Measurements from ENCODE around the gene TLE4. TPM values are rescaled to one million over a fixed set of nuclear protein-coding genes. Genes with fewer than 3 reads are reported as not detected.

TLE4 gene
- polyA plus RNA-seq, 1 of the 3 experiments (the other 2 are of a cell fraction), result 40.4 TPM

GRCh38 chr9:79565245-79565644 lies 6.5 kb upstream of the TLE4 start:
- Histone ChIP-seq H3F3A (replicated peaks; ENCODE audit: insufficient read depth) (no peaks in the 10 kb centered on the region), H3K9ac (no peak overlapping the region), H4K20me1 (ENCODE audit: insufficient read depth) (no peaks in the 10 kb centered on the region), H2AFZ (ENCODE audit: low read depth) (no peak overlapping the region), H3K27ac (ENCODE audit: low read depth in 2 of 2, low read length in 1 of 2) (no peak overlapping the region), H3K4me2 (no peak overlapping the region), H3K4me1 (ENCODE audit: control insufficient read depth in 1 of 2, insufficient read depth in 2 of 2, low read depth in 1 of 2, low read length in 1 of 2) (peaks cover 0 to 2% of the 10 kb centered on the region in 2 experiments; a peak in 2 of 4 replicates), H3K27me3 (ENCODE audit: insufficient read depth) (no peaks in the 10 kb centered on the region), H3K9me2 (no peaks in the 10 kb centered on the region), H3K79me2 (ENCODE audit: insufficient read depth) (no peaks in the 10 kb centered on the region), H3K4me3 (ENCODE audit: low read depth in 2 of 2, low read length in 1 of 2) (no peak overlapping the region), H3K9me3 (no peaks in the 10 kb centered on the region), H3K36me3 (replicated peaks in 1 of 2; ENCODE audit: control insufficient read depth in 1 of 2, insufficient read depth in 2 of 2, low read length in 1 of 2) (no peaks in the 10 kb centered on the region)
- TF ChIP-seq ELF1 (IDR thresholded peaks at IDR 0.05) (no peak), TCF12 (IDR thresholded peaks at IDR 0.05) (no peak), SIN3A (IDR thresholded peaks at IDR 0.05; ENCODE audit: borderline replicate concordance, low read depth, low read length) (no peak), CHD2 (IDR thresholded peaks at IDR 0.05; ENCODE audit: low read length, partially characterized antibody) (no peak)
- TF ChIP-seq, protein P1, sequence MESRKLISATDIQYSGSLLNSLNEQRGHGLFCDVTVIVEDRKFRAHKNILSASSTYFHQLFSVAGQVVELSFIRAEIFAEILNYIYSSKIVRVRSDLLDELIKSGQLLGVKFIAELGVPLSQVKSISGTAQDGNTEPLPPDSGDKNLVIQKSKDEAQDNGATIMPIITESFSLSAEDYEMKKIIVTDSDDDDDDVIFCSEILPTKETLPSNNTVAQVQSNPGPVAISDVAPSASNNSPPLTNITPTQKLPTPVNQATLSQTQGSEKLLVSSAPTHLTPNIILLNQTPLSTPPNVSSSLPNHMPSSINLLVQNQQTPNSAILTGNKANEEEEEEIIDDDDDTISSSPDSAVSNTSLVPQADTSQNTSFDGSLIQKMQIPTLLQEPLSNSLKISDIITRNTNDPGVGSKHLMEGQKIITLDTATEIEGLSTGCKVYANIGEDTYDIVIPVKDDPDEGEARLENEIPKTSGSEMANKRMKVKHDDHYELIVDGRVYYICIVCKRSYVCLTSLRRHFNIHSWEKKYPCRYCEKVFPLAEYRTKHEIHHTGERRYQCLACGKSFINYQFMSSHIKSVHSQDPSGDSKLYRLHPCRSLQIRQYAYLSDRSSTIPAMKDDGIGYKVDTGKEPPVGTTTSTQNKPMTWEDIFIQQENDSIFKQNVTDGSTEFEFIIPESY (IDR thresholded peaks at IDR 0.05; ENCODE audit: borderline replicate concordance, low read depth), result no peak
- CTCF ChIA-PET, result interaction anchor here (1.0 to 2.4 kb wide), 3 partner anchors 14 to 175 kb away, joined by 3 to 6 read pairs (median 3); no protein-coding TSS in a partner anchor
- DNase-seq, result no peak
- POLR2A ChIA-PET, result no interaction called here
- WGBS (ENCODE audit: low lambda C conversion rate), result 92% methylated on average over 2 of the region's 2 CpGs

DNA sequence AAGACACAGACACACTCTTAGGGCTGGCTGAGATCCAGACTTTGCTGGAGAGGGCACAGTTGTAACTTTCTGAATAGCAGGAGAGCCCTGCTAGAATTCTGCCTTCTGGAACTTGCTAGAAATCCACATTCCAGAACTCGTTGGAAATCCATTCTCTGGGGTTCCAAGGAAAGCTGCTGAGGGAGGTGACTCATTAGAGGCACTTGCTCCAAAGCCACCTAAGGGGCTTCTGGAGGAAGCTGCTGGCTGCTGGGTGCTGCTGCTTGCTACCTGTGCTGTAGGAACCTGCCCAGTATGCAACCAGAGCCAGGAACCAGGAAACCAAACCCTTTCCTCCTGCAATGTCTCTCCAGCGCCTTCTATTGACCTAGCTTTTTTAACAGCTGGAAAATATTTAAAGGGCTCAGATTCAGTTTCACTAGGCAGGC lies 4.1 kb upstream of the TLE4 start:
- POLR2A ChIA-PET, result no interaction called here
- Histone ChIP-seq H4K20me1 (ENCODE audit: insufficient read depth) (no peaks in the 10 kb centered on the region), H3K4me2 (no peak overlapping the region), H3K4me1 (ENCODE audit: control insufficient read depth in 1 of 2, insufficient read depth in 2 of 2, low read depth in 1 of 2, low read length in 1 of 2) (no peaks in the 10 kb centered on the region; a peak in 1 of 4 replicates), H3K9ac (no peak overlapping the region), H3K27ac (ENCODE audit: low read depth in 2 of 2, low read length in 1 of 2) (no peak overlapping the region), H3K36me3 (replicated peaks in 1 of 2; ENCODE audit: control insufficient read depth in 1 of 2, insufficient read depth in 2 of 2, low read length in 1 of 2) (no peaks in the 10 kb centered on the region), H3K27me3 (ENCODE audit: insufficient read depth) (no peaks in the 10 kb centered on the region), H3K4me3 (ENCODE audit: low read depth in 2 of 2, low read length in 1 of 2) (no peak overlapping the region), H3K79me2 (ENCODE audit: insufficient read depth) (peaks cover 7% of the 10 kb centered on the region; the same call in 1 of the 2 replicates), H2AFZ (ENCODE audit: low read depth) (no peak overlapping the region), H3K9me3 (no peaks in the 10 kb centered on the region), H3K9me2 (no peaks in the 10 kb centered on the region), H3F3A (replicated peaks; ENCODE audit: insufficient read depth) (peaks cover 4% of the 10 kb centered on the region)
- 86% methylated on average over 2 of the region's 2 CpGs for WGBS (ENCODE audit: low lambda C conversion rate)
- no peak for TF ChIP-seq NFIC (IDR thresholded peaks at IDR 0.05; ENCODE audit: borderline replicate concordance)
- TF ChIP-seq RAD21 (IDR thresholded peaks at IDR 0.05; ENCODE audit: low read length), result peak; percentile 19; the same call in 1 of the 2 replicates
- DNase-seq, result no peak
- CTCF ChIA-PET, result interaction anchor here (0.7 to 2.4 kb wide), 7 partner anchors 12 to 1129 kb away, joined by 3 to 6 read pairs (median 4); no protein-coding TSS in a partner anchor

DNA sequence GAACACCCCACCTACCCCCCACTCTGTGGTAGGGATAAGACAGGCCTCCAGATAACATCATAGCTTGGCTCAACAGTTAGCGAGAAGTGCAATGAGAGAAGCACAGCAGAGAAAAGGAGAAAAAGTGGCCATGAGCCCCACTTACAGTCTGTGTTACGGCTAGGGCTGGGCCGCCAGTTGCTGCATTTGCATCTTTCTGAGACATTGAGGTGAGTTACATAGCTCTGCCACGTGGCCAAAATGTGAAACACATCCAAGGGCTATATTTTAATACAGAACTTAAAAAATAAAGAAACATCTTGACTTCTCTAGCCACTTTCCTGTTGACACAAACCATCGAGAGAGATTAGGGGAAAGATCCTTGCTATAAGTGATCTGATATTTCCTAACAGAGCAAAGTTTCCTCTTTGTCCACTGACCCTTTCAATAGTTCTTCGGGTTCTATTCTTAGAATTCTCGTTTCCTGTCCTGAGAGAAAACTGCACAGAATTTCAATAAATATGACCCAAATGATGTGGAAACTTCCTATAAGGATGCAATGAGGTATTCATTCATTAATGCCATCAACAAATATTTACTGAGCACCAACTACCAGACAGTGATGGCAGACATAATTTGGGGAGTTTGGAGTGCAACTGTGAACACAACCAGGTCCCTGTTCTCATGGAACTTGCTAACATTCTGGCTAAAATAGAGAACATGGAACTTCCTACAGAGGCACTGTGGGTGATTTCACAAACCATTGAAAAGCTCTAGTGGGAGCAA lies 3.2 kb upstream of the TLE4 start:
- no peak overlapping the region for H2AFZ ChIP-seq (ENCODE audit: low read depth)
- H3K36me3 ChIP-seq (replicated peaks in 1 of 2; ENCODE audit: control insufficient read depth in 1 of 2, insufficient read depth in 2 of 2, low read length in 1 of 2), result no peaks in the 10 kb centered on the region
- no peaks in the 10 kb centered on the region for H3K27me3 ChIP-seq (ENCODE audit: insufficient read depth)
- no peak overlapping the region for H3K4me2 ChIP-seq
- no peaks in the 10 kb centered on the region for H4K20me1 ChIP-seq (ENCODE audit: insufficient read depth)
- H3K4me1 ChIP-seq (ENCODE audit: control insufficient read depth in 1 of 2, insufficient read depth in 2 of 2, low read depth in 1 of 2, low read length in 1 of 2), result no peaks in the 10 kb centered on the region; a peak in 1 of 4 replicates
- ChIA-PET CTCF (interaction anchor here (0.7 to 1.6 kb wide), 5 partner anchors 13 to 964 kb away, joined by 3 to 6 read pairs (median 4); no protein-coding TSS in a partner anchor), POLR2A (no interaction called here)
- peaks cover 16% of the 10 kb centered on the region for H3K79me2 ChIP-seq (ENCODE audit: insufficient read depth)
- peaks cover 4% of the 10 kb centered on the region for H3F3A ChIP-seq (replicated peaks; ENCODE audit: insufficient read depth)
- no peaks in the 10 kb centered on the region for H3K9me3 ChIP-seq
- WGBS (ENCODE audit: low lambda C conversion rate), result 88% methylated on average over 7 of the region's 7 CpGs
- no peaks in the 10 kb centered on the region for H3K9me2 ChIP-seq
- H3K9ac ChIP-seq, result no peak overlapping the region
- H3K27ac ChIP-seq (ENCODE audit: low read depth in 2 of 2, low read length in 1 of 2), result no peak overlapping the region
- no peak overlapping the region for H3K4me3 ChIP-seq (ENCODE audit: low read depth in 2 of 2, low read length in 1 of 2)
- no peak for DNase-seq
- TF ChIP-seq JUND (IDR thresholded peaks at IDR 0.05) (no peak), FOXM1 (IDR thresholded peaks at IDR 0.05; ENCODE audit: low read depth) (no peak), FOXJ3 (CRISPR knock-in tag; IDR thresholded peaks at IDR 0.05) (no peak), YY1 (IDR thresholded peaks at IDR 0.05; ENCODE audit: low read depth) (no peak), RXRA (IDR thresholded peaks at IDR 0.05; ENCODE audit: borderline replicate concordance, low read depth) (no peak), RFX5 (IDR thresholded peaks at IDR 0.05; ENCODE audit: low read length) (no peak), ELF1 (IDR thresholded peaks at IDR 0.05) (no peak), GABPA (IDR thresholded peaks at IDR 0.05; ENCODE audit: low read depth) (no peak), NFIC (IDR thresholded peaks at IDR 0.05; ENCODE audit: borderline replicate concordance) (no peak), EZH2phosphoT487 (IDR thresholded peaks at IDR 0.05; ENCODE audit: borderline replicate concordance, low read depth) (no peak), FOSL2 (IDR thresholded peaks at IDR 0.05; ENCODE audit: borderline replicate concordance, low read depth) (no peak), POLR2AphosphoS5 (IDR thresholded peaks at IDR 0.05; ENCODE audit: low read depth, low read length) (no peak), PBX3 (IDR thresholded peaks at IDR 0.05) (no peak), USF2 (IDR thresholded peaks at IDR 0.05; ENCODE audit: borderline replicate concordance, low read depth, low read length) (no peak)

Data from SK-N-SH (cell line).